Measurements from ENCODE around the gene FGD4. TPM values are rescaled to one million over a fixed set of nuclear protein-coding genes. Genes with fewer than 3 reads are reported as not detected.

The FGD4 gene
- total and polyA plus RNA-seq, 4 donors = 16.2 to 49.0 (median 26.7) TPM

- Histone ChIP-seq H3K4me3 (ENCODE audit: low read depth, low read length) (peak overlapping the region; percentile 63), H3K4me1 (ENCODE audit: control insufficient read depth, insufficient read depth, low read length) (peaks cover 18% of the 10 kb centered on the region), H3K36me3 (ENCODE audit: control insufficient read depth, insufficient read depth, low read length) (no peaks in the 10 kb centered on the region), H3K27me3 (ENCODE audit: control insufficient read depth, insufficient read depth, low read length) (peaks cover 17% of the 10 kb centered on the region), H3K27ac (ENCODE audit: low read depth, low read length) (no peak overlapping the region), H3K9me3 (ENCODE audit: control insufficient read depth, insufficient read depth, low read length) (no peaks in the 10 kb centered on the region)
- peak in 2 of 6 donors; percentile 19 to 42 for DNase-seq (ENCODE audit: low read depth in 4 of 6, low spot score in 6 of 6)
- 8% methylated on average over 10 of the region's 15 CpGs for WGBS (ENCODE audit: insufficient coverage)
Measured at GRCh38 chr12:32400114-32400672, 835 bp downstream of the FGD4 start.

GRCh38 chr12:32400866-32401265, 1.5 kb downstream of the FGD4 start:
- no peak overlapping the region for H3K27ac ChIP-seq (ENCODE audit: low read depth, low read length)
- no CpG with 5 or more reads among the region's 2 CpGs for WGBS (ENCODE audit: insufficient coverage)
- peaks cover 18% of the 10 kb centered on the region for H3K4me1 ChIP-seq (ENCODE audit: control insufficient read depth, insufficient read depth, low read length)
- peak overlapping the region; percentile 63 for H3K4me3 ChIP-seq (ENCODE audit: low read depth, low read length)
- H3K9me3 ChIP-seq (ENCODE audit: control insufficient read depth, insufficient read depth, low read length) = no peaks in the 10 kb centered on the region
- H3K27me3 ChIP-seq (ENCODE audit: control insufficient read depth, insufficient read depth, low read length) = peaks cover 17% of the 10 kb centered on the region
- no peaks in the 10 kb centered on the region for H3K36me3 ChIP-seq (ENCODE audit: control insufficient read depth, insufficient read depth, low read length)
- no peak for DNase-seq (ENCODE audit: low read depth in 4 of 6, low spot score in 6 of 6)

DNA sequence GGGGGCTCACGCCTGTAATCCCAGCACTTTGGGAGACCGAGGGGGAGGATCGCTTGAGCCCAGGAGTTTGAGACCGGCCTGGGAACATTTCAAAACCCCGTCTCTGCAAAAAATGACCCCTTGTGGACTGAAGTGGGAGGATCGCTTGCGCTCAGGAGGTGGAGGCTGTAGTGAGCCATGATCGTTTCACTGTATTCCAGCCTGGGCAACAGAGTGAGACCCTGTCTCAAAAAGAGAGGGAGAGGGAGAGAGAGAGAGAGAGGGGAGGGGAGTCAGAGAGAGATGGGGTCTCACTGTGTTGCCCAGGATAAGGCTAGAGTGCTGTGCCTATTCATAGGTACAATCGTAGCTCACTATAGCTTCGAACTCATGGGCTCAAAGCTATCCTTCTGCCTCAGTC, 2.8 kb downstream of the FGD4 start:
- H3K27me3 ChIP-seq (ENCODE audit: control insufficient read depth, insufficient read depth, low read length) = peaks cover 17% of the 10 kb centered on the region
- no peaks in the 10 kb centered on the region for H3K9me3 ChIP-seq (ENCODE audit: control insufficient read depth, insufficient read depth, low read length)
- 98% methylated on average over 8 of the region's 10 CpGs for WGBS (ENCODE audit: insufficient coverage)
- no peaks in the 10 kb centered on the region for H3K36me3 ChIP-seq (ENCODE audit: control insufficient read depth, insufficient read depth, low read length)
- no peak overlapping the region for H3K27ac ChIP-seq (ENCODE audit: low read depth, low read length)
- no peak overlapping the region for H3K4me3 ChIP-seq (ENCODE audit: low read depth, low read length)
- DNase-seq (ENCODE audit: low read depth in 4 of 6, low spot score in 6 of 6) = no peak
- H3K4me1 ChIP-seq (ENCODE audit: control insufficient read depth, insufficient read depth, low read length) = peaks cover 18% of the 10 kb centered on the region

DNA sequence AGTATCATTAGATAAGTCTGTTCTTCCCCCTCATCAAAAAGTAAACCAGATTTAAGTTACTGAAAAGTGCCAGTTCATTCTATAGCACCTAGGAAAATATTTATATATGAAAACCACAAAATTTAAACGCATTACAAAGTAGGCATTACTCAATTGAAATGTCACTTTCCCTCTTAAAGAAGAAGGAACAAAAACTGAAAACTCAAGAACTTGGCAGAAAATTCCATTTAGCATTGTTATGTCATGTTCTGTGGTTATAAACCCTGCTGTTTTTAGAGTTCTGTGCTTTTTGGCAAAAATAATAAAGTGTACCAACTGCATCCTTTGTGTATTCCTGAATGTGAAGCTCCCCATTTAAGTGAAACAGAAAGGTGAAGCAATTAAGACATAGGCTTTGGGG, 3.6 kb downstream of the FGD4 start:
- Histone ChIP-seq H3K36me3 (ENCODE audit: control insufficient read depth, insufficient read depth, low read length) (no peaks in the 10 kb centered on the region), H3K27me3 (ENCODE audit: control insufficient read depth, insufficient read depth, low read length) (peaks cover 17% of the 10 kb centered on the region), H3K4me3 (ENCODE audit: low read depth, low read length) (no peak overlapping the region), H3K27ac (ENCODE audit: low read depth, low read length) (no peak overlapping the region), H3K4me1 (ENCODE audit: control insufficient read depth, insufficient read depth, low read length) (peaks cover 16% of the 10 kb centered on the region), H3K9me3 (ENCODE audit: control insufficient read depth, insufficient read depth, low read length) (no peaks in the 10 kb centered on the region)
- WGBS (ENCODE audit: insufficient coverage) = no CpG with 5 or more reads among the region's 1 CpG
- no peak for DNase-seq (ENCODE audit: low read depth in 4 of 6, low spot score in 6 of 6)

- no peak overlapping the region for H3K4me3 ChIP-seq (ENCODE audit: low read depth, low read length)
- 90% methylated on average over 2 of the region's 3 CpGs for WGBS (ENCODE audit: insufficient coverage)
Measured at GRCh38 chr12:32407795-32408194, 8.4 kb downstream of the FGD4 start.

GRCh38 chr12:32413412-32413811, 14.1 kb downstream of the FGD4 start:
- Histone ChIP-seq H3K36me3 (ENCODE audit: control insufficient read depth, insufficient read depth, low read length) (no peaks in the 10 kb centered on the region), H3K9me3 (ENCODE audit: control insufficient read depth, insufficient read depth, low read length) (no peaks in the 10 kb centered on the region), H3K27me3 (ENCODE audit: control insufficient read depth, insufficient read depth, low read length) (no peaks in the 10 kb centered on the region), H3K4me1 (ENCODE audit: control insufficient read depth, insufficient read depth, low read length) (no peaks in the 10 kb centered on the region), H3K4me3 (ENCODE audit: low read depth, low read length) (no peak overlapping the region), H3K27ac (ENCODE audit: low read depth, low read length) (no peak overlapping the region)
- DNase-seq (ENCODE audit: low read depth in 4 of 6, low spot score in 6 of 6) = no peak
- WGBS (ENCODE audit: insufficient coverage) = no CpG with 5 or more reads among the region's 3 CpGs

More at GRCh38 chr12:32407795-32408194, 8.4 kb downstream of the FGD4 start:
- no peak for DNase-seq (ENCODE audit: low read depth in 4 of 6, low spot score in 6 of 6)
- Histone ChIP-seq H3K9me3 (ENCODE audit: control insufficient read depth, insufficient read depth, low read length) (no peaks in the 10 kb centered on the region), H3K27me3 (ENCODE audit: control insufficient read depth, insufficient read depth, low read length) (no peaks in the 10 kb centered on the region), H3K27ac (ENCODE audit: low read depth, low read length) (no peak overlapping the region), H3K4me1 (ENCODE audit: control insufficient read depth, insufficient read depth, low read length) (no peaks in the 10 kb centered on the region), H3K36me3 (ENCODE audit: control insufficient read depth, insufficient read depth, low read length) (no peaks in the 10 kb centered on the region)

- Histone ChIP-seq H3K27me3 (ENCODE audit: control insufficient read depth, insufficient read depth, low read length) (no peaks in the 10 kb centered on the region), H3K9me3 (ENCODE audit: control insufficient read depth, insufficient read depth, low read length) (no peaks in the 10 kb centered on the region), H3K4me3 (ENCODE audit: low read depth, low read length) (no peak overlapping the region), H3K4me1 (ENCODE audit: control insufficient read depth, insufficient read depth, low read length) (peaks cover 15% of the 10 kb centered on the region), H3K36me3 (ENCODE audit: control insufficient read depth, insufficient read depth, low read length) (no peaks in the 10 kb centered on the region), H3K27ac (ENCODE audit: low read depth, low read length) (no peak overlapping the region)
- 100% methylated on average over 1 of the region's 5 CpGs for WGBS (ENCODE audit: insufficient coverage)
- no peak for DNase-seq (ENCODE audit: low read depth in 4 of 6, low spot score in 6 of 6)
Measured at GRCh38 chr12:32418221-32418620, 18.9 kb downstream of the FGD4 start.

GRCh38 chr12:32418903-32419519, 19.7 kb downstream of the FGD4 start:
- no peak for DNase-seq (ENCODE audit: low read depth in 4 of 6, low spot score in 6 of 6)
- H3K36me3 ChIP-seq (ENCODE audit: control insufficient read depth, insufficient read depth, low read length) = no peaks in the 10 kb centered on the region
- H3K27me3 ChIP-seq (ENCODE audit: control insufficient read depth, insufficient read depth, low read length) = no peaks in the 10 kb centered on the region
- H3K27ac ChIP-seq (ENCODE audit: low read depth, low read length) = no peak overlapping the region
- 39% methylated on average over 3 of the region's 5 CpGs for WGBS (ENCODE audit: insufficient coverage)
- no peak overlapping the region for H3K4me3 ChIP-seq (ENCODE audit: low read depth, low read length)
- peaks cover 15% of the 10 kb centered on the region for H3K4me1 ChIP-seq (ENCODE audit: control insufficient read depth, insufficient read depth, low read length)
- H3K9me3 ChIP-seq (ENCODE audit: control insufficient read depth, insufficient read depth, low read length) = no peaks in the 10 kb centered on the region

DNA sequence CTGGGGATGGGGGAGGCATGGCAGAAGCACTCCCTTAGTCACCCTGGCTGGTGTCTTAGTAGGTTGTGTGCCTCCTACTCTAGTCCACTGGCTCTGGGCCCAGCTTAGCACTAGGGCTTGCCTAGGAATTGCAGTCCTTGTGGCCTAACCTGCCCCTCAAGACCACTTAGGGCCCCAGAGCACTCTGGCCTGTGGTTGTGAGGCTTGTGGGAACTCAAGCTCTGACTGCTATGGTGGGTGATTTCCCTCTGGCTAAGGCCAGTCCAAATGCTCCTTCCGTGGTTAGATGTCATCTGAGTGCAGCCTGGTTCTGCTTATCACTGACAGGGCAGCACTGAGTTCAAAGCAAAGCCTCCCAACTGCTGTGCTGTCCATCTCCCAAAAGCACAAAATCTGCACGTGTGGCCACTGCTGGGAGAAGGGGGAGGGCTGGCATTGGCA, 20.2 kb downstream of the FGD4 start:
- no peaks in the 10 kb centered on the region for H3K9me3 ChIP-seq (ENCODE audit: control insufficient read depth, insufficient read depth, low read length)
- peaks cover 15% of the 10 kb centered on the region for H3K4me1 ChIP-seq (ENCODE audit: control insufficient read depth, insufficient read depth, low read length)
- H3K4me3 ChIP-seq (ENCODE audit: low read depth, low read length) = no peak overlapping the region
- H3K27me3 ChIP-seq (ENCODE audit: control insufficient read depth, insufficient read depth, low read length) = no peaks in the 10 kb centered on the region
- DNase-seq (ENCODE audit: low read depth in 4 of 6, low spot score in 6 of 6) = no peak
- WGBS (ENCODE audit: insufficient coverage) = 63% methylated on average over 1 of the region's 2 CpGs
- H3K36me3 ChIP-seq (ENCODE audit: control insufficient read depth, insufficient read depth, low read length) = no peaks in the 10 kb centered on the region
- H3K27ac ChIP-seq (ENCODE audit: low read depth, low read length) = no peak overlapping the region

DNA sequence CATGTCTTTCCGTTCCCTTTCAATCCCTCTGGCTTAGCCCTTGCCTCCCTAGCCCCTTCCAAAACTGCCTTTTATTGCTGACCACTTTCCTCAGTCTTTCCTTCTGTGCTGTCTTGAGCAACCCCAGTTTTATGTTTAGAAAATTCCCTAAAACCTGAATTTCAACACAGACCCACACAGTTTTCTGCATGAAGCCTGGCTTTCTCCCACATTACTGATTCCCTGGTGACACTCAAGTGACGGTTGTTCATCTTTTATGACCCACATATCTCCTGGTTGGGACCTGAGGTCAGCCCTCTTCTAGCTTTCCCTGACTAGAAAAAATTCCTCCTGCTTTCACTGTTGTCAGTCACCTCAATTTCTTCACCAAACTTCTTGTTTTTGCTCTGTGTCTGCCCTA, 21.0 kb downstream of the FGD4 start:
- Histone ChIP-seq H3K4me1 (ENCODE audit: control insufficient read depth, insufficient read depth, low read length) (peaks cover 15% of the 10 kb centered on the region), H3K9me3 (ENCODE audit: control insufficient read depth, insufficient read depth, low read length) (no peaks in the 10 kb centered on the region), H3K36me3 (ENCODE audit: control insufficient read depth, insufficient read depth, low read length) (no peaks in the 10 kb centered on the region), H3K4me3 (ENCODE audit: low read depth, low read length) (no peak overlapping the region), H3K27ac (ENCODE audit: low read depth, low read length) (peak overlapping the region; percentile 57), H3K27me3 (ENCODE audit: control insufficient read depth, insufficient read depth, low read length) (no peaks in the 10 kb centered on the region)
- no peak for DNase-seq (ENCODE audit: low read depth in 4 of 6, low spot score in 6 of 6)
- WGBS (ENCODE audit: insufficient coverage) = 76% methylated on average over 2 of the region's 2 CpGs

Measured in spinal cord (tissue), 10 donors.